ENCODE data around the gene C10orf105.

Gene C10orf105, protein sequence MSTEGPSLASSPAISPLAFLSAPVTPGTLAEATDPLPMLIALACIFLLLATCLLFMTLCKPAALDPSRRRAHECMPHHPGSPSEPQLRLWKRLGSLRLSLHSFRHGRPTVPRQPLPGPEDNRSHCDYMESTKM

DNA sequence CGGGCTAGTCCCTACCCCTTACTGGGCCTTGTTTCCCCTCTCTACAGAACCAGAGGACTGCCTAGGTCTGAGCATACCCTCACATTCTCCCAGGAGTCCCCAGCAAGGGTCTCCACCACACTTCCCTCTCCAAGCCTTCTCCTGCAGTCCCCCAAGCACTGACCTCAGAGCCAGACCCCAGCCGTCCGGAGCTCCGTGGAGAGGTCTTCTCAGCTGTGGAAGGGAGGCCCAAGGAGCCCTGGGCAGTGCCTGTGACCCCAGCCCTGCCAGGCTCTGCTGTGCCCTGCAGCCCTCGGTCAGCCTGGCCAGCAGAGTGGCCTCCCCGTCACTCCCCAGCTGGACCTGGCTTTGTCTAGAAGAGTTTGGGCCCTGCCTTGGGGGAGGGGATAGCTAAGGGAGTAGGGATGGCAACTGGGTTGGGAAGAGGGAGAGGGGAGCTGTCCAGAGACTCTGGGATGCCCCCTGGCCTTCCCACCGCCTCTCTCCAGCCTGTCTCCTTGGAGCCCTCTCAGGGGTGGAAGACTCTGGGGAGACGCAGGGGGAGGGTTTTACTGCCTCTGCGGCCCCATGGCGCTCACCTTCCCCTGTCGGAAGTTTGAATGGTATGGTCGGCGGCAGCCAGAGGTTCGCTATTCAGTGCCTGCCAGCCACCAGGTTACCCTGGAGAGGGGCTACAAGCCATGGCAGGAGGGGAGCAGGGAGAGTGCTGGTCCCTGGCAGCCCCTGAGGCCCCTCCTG lies at the start of gene C10orf105:
Gene C10orf105, minus strand, starts transcription at position 315 of the 738 bp plus-strand sequence. CDS start 3,441 bp downstream, outside the sequence.
- DNase-seq = no peak

DNA sequence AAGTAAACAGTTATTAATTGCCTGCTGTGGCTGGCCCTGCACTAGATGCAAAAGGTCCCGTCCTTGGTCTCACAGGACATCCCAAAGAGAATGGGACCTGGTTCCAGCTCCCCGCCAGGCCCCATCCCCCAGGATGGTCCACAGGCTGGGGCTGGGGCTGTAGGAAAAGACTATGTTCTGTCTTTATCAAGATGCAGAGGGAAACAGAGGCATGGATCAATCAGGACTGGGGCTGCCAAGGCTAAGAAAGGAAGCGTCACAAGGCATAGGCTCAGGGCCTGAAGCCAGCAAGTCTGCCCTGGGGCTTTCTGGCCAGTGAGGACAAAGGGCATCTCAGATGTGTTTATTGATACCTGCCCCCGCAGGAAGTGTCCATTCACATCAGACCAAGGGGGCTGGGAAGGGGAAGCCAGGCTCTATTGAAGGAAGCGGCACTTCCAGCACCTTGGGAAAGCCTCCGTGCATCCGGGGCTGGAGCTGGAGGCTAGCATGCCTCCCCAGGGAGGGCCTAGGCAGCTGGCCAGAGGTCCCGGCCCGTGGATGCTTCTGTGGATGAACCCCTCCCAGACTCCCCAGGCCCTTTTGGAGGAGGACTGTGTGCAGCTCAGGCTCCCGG lies 48.0 kb upstream of the C10orf105 start:
- DNase-seq = peak; percentile 42

DNA sequence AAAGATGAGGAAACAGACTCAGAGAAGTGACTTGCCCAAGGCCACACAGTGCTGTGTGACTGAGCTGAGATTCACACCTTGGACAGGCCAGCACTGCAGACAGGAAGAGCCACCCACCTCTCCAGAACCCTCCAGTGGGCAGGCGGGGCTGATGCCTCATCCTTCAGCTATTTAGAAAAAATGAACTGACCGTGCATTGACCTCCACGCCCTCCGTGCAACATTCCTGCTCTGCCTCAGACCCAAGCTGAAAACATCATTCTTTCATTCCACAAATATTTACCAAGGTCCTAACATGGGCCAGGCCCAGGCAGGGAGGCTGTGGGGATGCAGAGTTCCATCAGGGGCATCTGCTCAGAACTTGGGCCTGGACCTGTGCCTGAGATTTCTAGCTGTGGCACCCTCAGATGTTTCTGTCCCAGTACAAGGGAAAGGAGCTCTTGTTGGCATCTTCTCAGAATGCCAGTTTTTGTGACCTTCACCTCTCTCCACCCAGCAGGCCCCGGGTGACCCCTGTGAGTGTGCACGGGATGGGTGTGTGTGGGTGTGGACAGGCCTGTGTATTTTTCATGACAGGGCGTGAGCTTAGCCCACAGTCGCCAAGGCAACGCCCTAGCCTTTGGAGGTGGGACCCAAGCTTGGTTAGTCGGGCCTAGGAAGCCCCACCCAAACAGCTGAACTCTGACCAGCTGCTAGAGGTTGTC lies 47.3 kb upstream of the C10orf105 start:
- peak; percentile 96 for DNase-seq

DNA sequence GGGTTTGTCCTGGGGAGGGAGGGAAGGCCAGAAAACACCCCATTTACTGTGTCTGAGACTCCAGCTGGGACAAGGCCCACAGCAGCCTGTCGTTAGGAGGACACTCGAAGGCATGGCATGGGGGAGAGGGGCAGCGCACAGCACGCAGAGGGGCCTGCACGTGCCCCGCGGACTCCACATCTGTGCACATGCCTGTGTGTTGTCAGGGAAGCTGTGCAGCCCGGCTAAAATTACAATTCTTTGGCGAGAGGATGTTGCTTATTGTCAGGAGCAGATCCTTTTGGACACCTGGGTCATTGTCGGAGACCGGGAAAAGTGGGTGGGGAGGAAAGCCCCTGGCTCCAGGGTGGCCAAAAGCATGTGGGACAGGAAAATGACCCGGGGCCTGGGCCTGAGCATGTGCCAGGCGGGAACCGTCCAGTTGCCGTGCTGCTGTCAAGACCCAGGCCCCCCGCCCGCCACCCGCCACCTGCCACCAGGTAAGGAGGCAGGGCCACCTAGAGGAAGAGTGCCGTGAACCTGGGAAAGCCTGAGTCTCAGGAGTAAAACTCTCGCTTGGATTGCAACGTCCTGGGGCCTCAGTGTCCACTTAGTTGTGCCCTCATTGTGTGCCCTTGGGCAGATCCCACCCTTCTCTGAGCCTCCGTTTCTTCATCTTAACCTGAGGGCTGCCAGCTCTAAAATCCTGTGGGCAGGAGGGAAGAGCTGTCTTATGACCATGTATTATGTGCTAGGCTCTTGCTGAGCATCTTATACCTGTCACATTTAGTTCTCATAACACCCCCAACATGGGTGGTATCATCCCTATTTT lies 46.5 kb upstream of the C10orf105 start:
- no peak for DNase-seq

DNA sequence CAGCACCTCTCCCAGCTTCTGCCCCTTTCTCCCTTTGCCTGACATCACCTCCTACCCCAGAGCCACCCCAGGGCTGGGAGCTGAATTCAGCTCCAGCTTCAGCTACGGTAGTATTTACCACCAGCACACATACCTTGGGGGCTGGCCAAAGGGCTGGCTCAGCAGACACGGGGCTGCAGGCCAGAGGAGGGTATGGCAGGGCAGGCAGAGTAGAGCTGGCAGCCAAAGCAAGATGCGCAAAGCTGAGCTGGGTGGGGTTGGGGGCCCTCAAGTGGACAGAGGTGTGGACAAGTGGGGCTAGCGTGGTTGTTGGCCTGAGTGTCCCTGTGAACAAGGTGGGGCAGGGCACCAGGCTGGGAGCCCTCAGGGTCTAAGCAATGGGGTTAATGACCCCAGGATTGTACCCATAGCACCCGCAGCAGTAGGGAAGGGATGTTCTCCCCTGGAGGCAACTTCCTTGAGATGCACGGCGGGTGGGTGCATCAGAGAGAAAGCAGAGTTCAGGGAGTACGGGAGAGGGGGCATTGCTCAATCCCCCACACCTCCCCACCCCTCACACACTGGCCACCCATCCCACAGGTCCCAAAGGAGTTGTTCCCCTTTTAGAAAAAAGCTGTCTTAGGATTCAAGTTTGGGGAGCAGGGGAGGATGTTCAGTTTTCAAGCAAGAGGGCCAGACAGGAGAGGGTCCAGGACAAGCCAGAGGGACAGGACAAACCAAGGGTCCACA lies 45.8 kb upstream of the C10orf105 start:
- no peak for DNase-seq

DNA sequence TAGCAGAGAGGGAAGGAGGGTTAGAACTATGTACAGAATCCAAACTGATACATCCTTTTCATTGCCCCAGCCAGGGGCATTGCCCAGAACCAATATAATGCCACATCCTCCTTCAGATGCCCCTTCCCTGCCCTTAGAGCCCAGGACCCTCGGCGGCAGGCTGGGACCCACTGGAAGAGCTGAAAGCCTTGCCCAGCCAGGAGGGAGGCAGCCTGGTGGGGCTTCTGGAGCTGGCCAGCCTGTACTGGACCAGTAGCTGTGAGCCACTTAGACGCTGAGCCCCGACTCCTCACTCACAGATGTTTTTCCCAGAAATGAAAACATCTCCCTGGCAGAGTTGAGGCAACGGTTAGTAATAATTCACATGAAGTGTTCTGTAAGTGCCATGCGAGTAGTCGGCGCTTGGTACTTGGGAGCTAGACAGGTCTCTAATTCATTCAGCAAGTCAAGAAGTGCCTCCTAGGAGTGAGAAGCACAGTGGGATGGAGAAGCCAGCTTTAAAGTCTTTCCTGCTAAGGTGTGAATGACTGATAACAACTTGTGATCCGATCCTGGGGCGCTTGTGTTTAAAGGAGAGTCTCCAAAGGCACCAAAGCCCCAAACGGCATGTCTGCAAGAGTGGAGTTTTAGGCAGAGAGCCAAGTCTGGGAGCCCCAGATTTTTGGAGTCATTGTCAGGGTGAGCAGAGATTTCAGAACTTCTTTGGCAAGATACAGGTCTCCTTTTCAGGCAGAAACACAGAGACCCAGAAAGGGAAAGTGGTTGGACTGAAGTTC lies 44.0 kb upstream of the C10orf105 start:
- DNase-seq = no peak

DNA sequence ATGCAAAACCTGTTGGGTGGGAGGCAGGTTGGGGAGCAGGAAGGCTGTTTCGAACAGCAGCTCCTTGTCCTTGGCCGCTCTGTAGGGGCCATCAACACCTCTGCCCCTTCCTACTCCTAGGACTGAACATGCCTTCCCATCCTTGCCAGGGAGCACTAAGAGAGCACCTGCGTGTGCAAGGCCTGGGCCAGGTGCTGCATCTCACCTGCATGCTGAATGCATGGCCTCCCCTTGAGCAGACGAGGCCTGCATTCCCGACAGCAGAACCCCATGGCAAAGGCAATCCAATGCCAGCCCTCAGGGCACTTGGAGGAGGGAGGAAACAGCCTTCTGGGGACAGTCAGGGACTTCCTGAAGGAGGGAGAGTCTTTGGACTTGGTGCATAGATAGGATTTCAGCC lies 42.7 kb upstream of the C10orf105 start:
- no peak for DNase-seq

DNA sequence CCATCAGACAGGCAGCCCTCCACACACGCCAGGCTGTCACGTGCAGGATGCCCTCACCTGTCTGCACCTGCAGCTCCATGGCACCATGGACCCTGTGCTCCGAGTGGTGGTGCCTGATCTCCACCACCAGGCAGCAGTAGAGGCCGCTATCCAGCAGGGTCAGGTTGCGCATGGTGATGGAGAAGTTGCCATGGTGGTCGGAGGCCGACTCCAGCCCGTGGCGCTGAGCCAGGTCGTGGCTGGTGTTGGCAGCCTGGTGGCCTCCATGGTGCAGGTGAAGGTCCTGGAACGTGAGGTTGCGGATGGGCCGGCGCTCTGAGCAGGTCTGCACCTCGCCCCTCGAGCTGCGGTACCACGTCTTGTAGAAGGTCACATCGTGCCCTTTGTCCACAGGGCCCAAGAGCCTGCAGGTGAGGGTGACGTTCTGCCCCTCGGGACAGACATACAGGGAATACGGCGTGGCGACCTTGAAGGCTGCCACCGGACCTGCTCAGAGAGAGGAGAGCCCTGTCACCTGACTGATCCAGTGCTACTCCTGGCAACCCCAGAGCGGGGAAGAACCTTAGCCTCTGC lies 42.0 kb upstream of the C10orf105 start:
- DNase-seq = no peak

DNA sequence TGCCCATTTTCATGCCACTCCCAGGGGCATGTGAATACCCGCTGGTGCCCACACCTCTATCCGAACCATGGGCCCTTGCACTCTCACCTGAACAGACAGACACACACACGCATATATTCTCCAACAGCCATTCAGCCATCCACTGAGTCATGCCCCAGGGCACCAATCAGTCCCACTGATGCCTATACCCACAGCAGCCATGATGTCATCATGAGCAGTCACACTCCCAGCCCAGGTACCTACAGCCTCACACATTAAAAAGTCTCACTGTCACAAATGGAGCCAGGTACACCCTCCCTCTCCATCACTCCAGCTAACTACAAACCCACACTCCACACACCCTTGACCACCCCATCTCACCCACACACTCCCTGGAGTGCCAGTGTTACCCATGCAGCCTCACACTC lies 41.5 kb upstream of the C10orf105 start:
- no peak for DNase-seq

DNA sequence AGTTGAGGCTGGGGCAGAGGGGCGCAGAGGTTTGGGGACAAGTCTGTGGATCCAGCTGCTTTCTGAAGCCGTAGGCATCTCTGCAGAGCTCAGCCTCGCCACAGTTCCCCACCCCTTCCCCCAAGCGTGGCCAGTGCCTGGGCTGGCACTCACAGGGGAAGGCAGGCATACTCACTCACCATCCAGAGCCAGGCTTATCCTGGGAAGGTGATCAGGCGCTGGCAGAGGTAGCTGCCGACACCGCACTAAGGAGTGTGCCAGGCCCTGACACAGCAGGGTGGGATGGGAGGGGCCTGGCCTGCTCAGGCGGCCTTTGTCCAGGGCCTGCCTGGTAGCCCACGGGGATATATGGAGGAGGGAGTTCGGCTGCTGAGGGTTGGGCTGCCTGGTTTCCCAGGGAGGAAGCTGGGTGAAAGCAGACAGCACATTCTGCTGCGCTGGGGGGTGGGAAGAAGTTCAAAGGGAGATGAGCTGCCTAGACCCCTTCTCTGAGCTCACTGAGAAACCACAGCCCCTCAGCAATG lies 37.9 kb upstream of the C10orf105 start:
- DNase-seq = no peak

DNA sequence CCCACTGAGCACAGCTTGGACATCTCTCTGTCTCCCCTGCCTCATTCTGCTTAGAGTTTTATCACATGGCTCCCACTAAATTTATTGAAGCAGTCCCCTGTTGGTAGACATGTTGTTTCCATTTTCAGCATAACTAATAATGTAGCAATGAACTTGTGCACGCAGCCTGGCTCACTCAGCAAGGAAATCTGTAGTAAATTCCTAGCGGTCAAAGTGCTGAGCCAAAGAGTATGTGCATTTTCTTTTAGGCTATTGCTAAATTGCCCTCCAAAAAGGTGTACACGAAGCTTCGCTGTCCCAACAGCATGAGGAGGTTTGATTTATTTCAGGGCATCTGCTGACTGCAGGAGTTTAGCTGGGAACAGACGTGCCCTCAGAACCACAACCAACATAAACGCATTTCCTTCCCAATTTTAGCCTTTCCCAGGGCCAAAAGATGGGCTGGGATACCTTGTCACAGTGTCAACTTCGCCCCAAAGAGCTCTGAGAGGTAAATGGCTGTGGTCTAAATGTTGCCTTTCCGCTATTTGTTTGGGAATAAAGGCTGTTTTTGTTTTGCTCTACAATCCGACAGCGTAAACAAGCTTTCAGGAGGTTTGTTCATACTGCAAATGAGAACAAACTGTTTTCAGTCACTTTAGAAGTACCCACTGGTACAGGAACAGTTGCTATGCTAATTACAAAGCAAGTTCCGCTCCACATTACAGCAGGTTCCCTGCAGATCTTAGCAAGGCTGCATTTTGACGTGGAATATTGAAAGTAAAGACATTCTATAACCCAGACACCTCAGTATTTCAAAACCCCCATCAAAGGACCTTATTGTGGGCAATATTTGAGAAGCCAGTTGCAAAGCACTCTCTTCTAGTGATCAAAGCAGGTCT lies 37.0 kb upstream of the C10orf105 start:
- no peak for DNase-seq

DNA sequence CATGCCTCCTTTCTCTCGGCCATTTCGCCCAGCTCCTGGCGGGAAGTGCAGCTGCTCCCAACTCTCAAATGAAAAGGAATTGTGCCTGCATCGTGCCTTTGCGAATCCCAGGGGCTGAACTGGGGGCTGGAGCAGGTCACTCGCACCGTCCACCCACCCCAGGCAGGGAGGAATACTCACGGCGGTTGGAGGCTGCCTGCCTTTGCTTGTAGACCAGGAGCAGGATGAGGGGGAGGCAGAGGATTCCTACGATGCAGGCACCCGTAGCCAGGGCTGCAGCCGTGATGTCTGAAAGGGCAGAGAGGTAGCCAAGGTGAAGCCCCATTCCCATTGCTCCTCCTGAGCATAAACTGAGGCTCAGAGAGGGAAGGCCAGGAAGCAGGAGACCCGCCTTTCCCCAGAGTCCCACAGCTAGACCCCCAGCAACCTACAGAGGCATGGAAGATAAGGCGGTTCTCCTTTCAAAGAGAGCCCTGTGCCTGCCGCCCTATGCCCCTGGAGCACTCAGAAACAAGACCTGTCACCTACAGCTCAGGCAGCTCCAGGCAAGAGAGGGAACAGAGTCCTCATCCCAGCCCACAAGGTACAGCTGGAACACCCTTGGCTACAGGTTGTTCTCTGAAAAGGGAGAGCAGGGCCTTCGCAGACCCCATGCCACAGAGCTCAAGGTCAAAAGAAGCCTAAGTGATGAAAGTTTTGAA lies 35.8 kb upstream of the C10orf105 start:
- no peak for DNase-seq

DNA sequence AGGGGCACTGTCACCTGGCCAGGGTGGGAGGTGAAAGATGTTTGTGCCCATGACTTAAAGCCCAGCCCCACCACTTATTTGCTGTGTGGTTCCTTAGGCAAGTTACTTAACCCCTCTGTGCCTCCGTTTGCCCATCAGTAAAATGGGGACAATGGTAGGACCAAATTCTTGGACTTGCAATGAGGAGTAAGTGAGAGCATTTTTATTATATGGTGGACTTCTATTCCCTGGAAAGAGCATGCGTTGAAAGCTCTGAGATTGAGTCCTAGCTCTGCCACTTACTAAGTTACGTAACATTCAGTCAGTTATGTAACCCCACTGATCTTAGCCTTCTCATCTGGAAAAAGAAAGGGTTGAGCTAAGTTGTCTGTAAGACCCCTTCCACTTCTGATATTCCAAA lies 35.0 kb upstream of the C10orf105 start:
- no peak for DNase-seq

DNA sequence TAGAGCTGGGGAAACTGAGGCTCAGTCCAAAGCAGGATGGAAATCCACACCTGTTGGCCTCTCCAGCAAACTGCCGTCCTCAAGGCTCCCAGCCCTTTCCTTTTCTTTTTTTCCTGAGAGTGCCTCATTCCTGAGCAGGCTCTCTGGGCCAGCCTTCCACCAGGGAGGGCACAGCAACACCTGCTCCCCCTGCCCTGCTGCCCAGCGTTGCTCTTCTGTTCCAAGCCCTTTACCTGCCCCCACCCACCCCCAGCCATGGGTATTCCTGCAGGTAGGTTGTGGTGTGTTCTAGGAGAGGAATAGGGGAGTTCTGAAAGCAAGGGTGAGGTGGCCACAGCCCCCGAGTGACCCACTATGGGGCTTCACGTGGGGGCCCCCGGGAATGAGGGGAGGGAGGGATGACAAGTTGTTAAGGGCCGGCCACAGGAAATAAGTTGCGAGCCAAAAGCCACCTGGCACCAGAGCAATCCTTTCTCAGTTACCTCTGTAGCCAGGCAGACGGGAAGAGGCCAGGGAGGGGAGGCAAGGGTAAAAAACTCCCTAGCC lies 34.5 kb upstream of the C10orf105 start:
- no peak for DNase-seq

DNA sequence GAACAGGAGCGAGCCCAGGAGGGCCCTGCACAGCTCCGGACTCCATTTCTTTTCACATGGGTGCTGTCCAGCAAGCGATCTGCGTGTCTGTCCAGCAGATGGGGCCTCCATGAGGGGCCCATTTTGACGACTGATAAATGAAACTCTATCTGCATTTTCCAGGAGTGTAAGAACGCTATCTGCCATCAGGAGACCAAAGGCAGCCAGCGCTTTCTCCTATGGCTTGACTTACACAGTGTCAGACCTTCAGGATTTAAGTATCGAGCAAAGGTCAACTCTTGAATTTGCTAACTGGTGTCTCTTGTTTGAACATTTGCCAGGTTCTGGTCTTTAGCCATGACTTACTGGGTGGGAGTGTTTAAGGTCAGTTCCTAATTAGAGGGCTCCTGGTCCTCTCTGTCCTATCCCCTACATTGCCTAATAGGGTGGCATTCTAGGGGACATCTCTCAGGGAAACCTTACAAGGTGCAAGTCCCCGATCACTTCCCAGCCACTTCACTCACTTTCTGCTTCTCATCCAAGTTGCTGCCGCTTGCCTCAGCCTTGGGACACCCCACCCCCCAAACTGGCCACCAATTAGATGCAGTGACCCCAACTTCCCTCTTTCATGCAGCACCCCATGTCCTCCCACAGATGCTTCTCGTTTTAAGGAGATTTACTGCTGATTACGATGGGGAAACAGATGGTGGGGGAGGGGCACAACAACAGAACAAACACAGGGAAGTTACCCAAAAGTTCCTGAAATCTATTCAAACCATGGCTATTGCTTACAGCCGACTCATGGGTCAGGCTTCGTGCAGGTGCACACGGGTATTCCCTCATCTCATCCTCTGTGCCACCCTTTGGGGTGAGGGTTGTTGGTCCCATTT lies 33.7 kb upstream of the C10orf105 start:
- no peak for DNase-seq

DNA sequence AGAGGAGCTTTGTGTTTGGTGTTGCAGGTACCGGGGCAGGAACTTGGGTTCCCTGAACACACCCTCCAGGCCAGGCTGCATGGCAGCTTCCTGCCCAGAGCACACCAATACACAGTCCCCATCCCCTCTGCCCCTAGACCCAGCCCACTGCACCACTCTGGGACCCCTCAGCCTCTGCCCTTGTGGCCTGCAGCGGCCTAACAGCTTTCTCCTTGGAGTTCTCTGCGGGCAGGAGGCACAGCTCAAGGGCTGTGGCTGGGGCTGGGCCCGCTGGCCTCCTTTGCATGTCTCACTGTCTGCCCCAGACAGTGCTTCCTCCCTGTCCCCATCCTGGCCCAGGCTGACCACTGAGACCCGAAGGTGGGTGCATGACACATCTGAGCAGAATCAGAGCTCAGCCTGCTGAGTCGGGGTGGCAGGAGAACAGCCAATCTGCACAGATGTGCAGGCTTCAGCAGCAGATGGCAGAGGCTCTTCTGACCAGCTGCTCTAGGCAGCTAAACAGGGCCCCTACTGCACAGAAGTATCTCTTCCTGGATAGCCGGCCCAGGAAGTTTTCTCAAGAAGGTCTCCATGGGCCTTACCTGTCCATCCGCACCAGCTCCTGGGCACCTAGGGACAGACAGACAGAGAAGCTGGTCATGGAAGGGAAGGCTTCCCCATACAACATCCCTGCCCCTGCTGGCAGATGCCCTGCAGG lies 33.0 kb upstream of the C10orf105 start:
- no peak for DNase-seq
